ENCODE results near the gene FBH1.
"Not testable (repeated sequence)": the region's sequence is repeated elsewhere in the genome, so short reads cannot be mapped to it uniquely, and the experiment has no call there.

The FBH1 gene

GRCh38 chr10:5904227-5904626 is 14.2 kb downstream of the FBH1 start:
- no peak for DNase-seq

GRCh38 chr10:5905854-5906507 is 15.9 kb downstream of the FBH1 start:
- DNase-seq, result no peak

- no peak for DNase-seq
Measured at GRCh38 chr10:5906651-5907050, 16.6 kb downstream of the FBH1 start.

GRCh38 chr10:5908676-5909075 is 18.6 kb downstream of the FBH1 start:
- not testable (repeated sequence) for DNase-seq

GRCh38 chr10:5910323-5911100 is 20.5 kb downstream of the FBH1 start:
- no peak for DNase-seq

- DNase-seq, result no peak
Measured at GRCh38 chr10:5911670-5912069, 21.6 kb downstream of the FBH1 start.

- no peak for DNase-seq
Measured at GRCh38 chr10:5913736-5914135, 23.7 kb downstream of the FBH1 start.

- DNase-seq, result no peak
Measured at GRCh38 chr10:5915451-5915850, 25.4 kb downstream of the FBH1 start.

GRCh38 chr10:5917305-5917704 is 27.3 kb downstream of the FBH1 start:
- no peak for DNase-seq

- no peak for DNase-seq
Measured at GRCh38 chr10:5918763-5919162, 28.7 kb downstream of the FBH1 start.

GRCh38 chr10:5919568-5919967 is 29.5 kb downstream of the FBH1 start:
- no peak for DNase-seq

- DNase-seq, result no peak
Measured at GRCh38 chr10:5921746-5922145, 31.7 kb downstream of the FBH1 start.

GRCh38 chr10:5924889-5925288 is 34.8 kb downstream of the FBH1 start:
- no peak for DNase-seq

- DNase-seq, result no peak
Measured at GRCh38 chr10:5927306-5927705, 37.3 kb downstream of the FBH1 start.

GRCh38 chr10:5929442-5929841 is 39.4 kb downstream of the FBH1 start:
- DNase-seq, result no peak

- DNase-seq, result no peak
Measured at GRCh38 chr10:5930272-5930671, 40.2 kb downstream of the FBH1 start.

GRCh38 chr10:5932345-5932744 is 42.3 kb downstream of the FBH1 start:
- DNase-seq, result no peak

- no peak for DNase-seq
Measured at GRCh38 chr10:5933909-5934546, 44.0 kb downstream of the FBH1 start.

GRCh38 chr10:5935628-5936027 is 45.6 kb downstream of the FBH1 start:
- no peak for DNase-seq

GRCh38 chr10:5937016-5937415 is 47.0 kb downstream of the FBH1 start:
- DNase-seq, result no peak

- no peak for DNase-seq
Measured at GRCh38 chr10:5938291-5938690, 48.2 kb downstream of the FBH1 start.

- DNase-seq, result no peak
Measured at GRCh38 chr10:5940807-5941218, 50.8 kb downstream of the FBH1 start.

GRCh38 chr10:5941579-5941978 is 51.5 kb downstream of the FBH1 start:
- DNase-seq, result no peak

GRCh38 chr10:5942001-5942400 is 52.0 kb downstream of the FBH1 start:
- no peak for DNase-seq

Data from midbrain (tissue), 1 donor.